Activated CD4-positive, alpha-beta memory T cell treated with anti-CD3 and anti-CD28 coated beads for 36 hours (primary cell): ENCODE measurements around the gene MORF4L1. TPM values are rescaled to one million over a fixed set of nuclear protein-coding genes. Genes with fewer than 3 reads are reported as not detected.
A peak's percentile ranks its signal among the peaks of the same experiment; 100 is the strongest.
"Not testable (repeated sequence)": the region's sequence is repeated elsewhere in the genome, so short reads cannot be mapped to it uniquely, and the experiment has no call there.

ENCODE experiments used
- CTCF ChIA-PET: fragments of 350-600 bp; sonication (Branson Sonifier 250); formaldehyde crosslinking; loops from one replicate; lab custom pipeline; 2021; ENCODE audit warnings: antibody characterized with exemption, inconsistent platforms; lab: Charles Lee
- POLR2A ChIA-PET: fragments of 350-600 bp; sonication (Branson Sonifier 250); formaldehyde crosslinking; loops from one replicate; lab custom pipeline; 2021; ENCODE audit warnings: antibody characterized with exemption; lab: Charles Lee
- DNase-seq: peaks from one replicate; pipeline ENCODE4 v3.0.0-alpha.2; 2020
- H3K27ac Mint-ChIP-seq: one replicate; pipeline ENCODE4 v1.8.0; 2021; ENCODE audit warnings: mixed read lengths
- H3K27me3 Mint-ChIP-seq: one replicate; pipeline ENCODE4 v1.8.0; 2021; ENCODE audit warnings: mixed read lengths
- H3K36me3 Mint-ChIP-seq: one replicate; pipeline ENCODE4 v1.8.0; 2021; ENCODE audit warnings: mixed read lengths
- H3K4me1 Mint-ChIP-seq: one replicate; pipeline ENCODE4 v1.8.0; 2021; ENCODE audit warnings: low read depth, mixed read lengths
- H3K4me3 Mint-ChIP-seq: one replicate; pipeline ENCODE4 v1.8.0; 2021; ENCODE audit warnings: mild to moderate bottlenecking, mixed read lengths
- H3K9me3 Mint-ChIP-seq: one replicate; pipeline ENCODE4 v1.8.0; 2021; ENCODE audit warnings: mixed read lengths
- intact Hi-C: fragments of 100-400 bp; cut with micrococcal nuclease; formaldehyde crosslinking; loops from one replicate; pipeline ENCODE4 v1.15.1; 2023
- total RNA-seq, 2 experiments: library from RNA; stranded (reverse); gene quantifications; one replicate each; pipeline ENCODE4 v1.2.3, GENCODE V29; 2021

The MORF4L1 gene
- total RNA-seq, 2 experiments from 2014 or later, result 262 TPM

DNA sequence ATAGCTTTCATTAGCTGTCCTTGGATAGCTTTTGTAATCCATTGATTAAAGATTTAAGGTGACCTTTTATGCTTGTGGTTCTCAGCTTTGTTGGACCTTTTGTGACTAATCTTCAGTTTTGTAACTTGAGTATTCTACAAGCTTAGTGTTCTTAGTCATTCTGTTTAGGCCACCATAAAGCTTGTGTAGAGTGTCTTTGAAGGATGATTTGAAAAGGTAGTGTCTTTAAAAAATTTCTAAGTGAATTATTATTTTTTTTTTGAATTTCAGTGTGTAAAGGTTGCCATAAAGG lies 7.5 kb downstream of the MORF4L1 start:
- peak overlapping the region; percentile 62 for H3K27ac Mint-ChIP-seq
- peaks cover 81% of the 10 kb centered on the region for H3K4me1 Mint-ChIP-seq
- no peaks in the 10 kb centered on the region for H3K9me3 Mint-ChIP-seq
- no peaks in the 10 kb centered on the region for H3K27me3 Mint-ChIP-seq
- ChIA-PET POLR2A (interaction anchor here (0.6 to 1.2 kb wide), 2 partner anchors 42 to 1179 kb away, joined by 3 read pairs; partner anchors contain the start of gene ZFAND6), CTCF (interaction anchor here (0.6 to 1.2 kb wide), 7 partner anchors 11 to 99 kb away, joined by 3 to 5 read pairs (median 3); no protein-coding TSS in a partner anchor)
- intact Hi-C loops, result no loop called here
- H3K36me3 Mint-ChIP-seq, result peaks cover 35% of the 10 kb centered on the region
- no peak for DNase-seq
- no peak overlapping the region for H3K4me3 Mint-ChIP-seq

- no peak overlapping the region for H3K4me3 Mint-ChIP-seq
- H3K9me3 Mint-ChIP-seq, result no peaks in the 10 kb centered on the region
- peaks cover 37% of the 10 kb centered on the region for H3K36me3 Mint-ChIP-seq
- intact Hi-C loops, result no loop called here
- DNase-seq, result no peak
- ChIA-PET CTCF (interaction anchor here (0.7 to 1.2 kb wide), 5 partner anchors 9 to 21 kb away, joined by 3 to 5 read pairs (median 3); no protein-coding TSS in a partner anchor), POLR2A (no interaction called here)
- peaks cover 81% of the 10 kb centered on the region for H3K4me1 Mint-ChIP-seq
- H3K27ac Mint-ChIP-seq, result no peak overlapping the region
- no peaks in the 10 kb centered on the region for H3K27me3 Mint-ChIP-seq
These were observed 8.1 kb downstream of the MORF4L1 start for GRCh38 chr15:78880813-78881212.

DNA sequence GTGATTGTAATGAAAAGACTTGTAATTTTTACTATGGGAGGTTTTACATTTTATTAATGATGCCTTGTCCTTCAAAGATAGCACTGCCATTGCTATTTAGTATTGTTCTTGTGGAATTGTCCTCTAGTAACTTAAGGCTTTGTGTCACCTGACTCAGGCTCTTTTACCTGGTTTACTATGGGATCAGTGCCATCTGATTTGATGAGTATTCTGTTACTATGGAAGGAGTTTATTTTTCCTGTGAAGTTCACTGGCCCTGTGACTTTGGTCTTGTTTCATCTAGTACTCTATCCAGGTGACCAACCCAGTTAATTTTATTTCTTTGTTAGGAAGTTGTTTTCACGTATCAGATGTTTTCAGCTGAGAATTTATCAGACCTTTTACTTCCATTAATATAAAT lies 9.0 kb downstream of the MORF4L1 start:
- DNase-seq, result no peak
- Mint-ChIP-seq H3K4me3 (no peak overlapping the region), H3K27me3 (no peaks in the 10 kb centered on the region), H3K27ac (no peak overlapping the region), H3K36me3 (peaks cover 43% of the 10 kb centered on the region), H3K4me1 (peaks cover 78% of the 10 kb centered on the region), H3K9me3 (no peaks in the 10 kb centered on the region)
- CTCF ChIA-PET, result no interaction called here
- intact Hi-C loops, result loop anchor here (2.0 kb wide), 1 partner anchor 57 kb away; no protein-coding TSS in a partner anchor
- POLR2A ChIA-PET, result no interaction called here

DNA sequence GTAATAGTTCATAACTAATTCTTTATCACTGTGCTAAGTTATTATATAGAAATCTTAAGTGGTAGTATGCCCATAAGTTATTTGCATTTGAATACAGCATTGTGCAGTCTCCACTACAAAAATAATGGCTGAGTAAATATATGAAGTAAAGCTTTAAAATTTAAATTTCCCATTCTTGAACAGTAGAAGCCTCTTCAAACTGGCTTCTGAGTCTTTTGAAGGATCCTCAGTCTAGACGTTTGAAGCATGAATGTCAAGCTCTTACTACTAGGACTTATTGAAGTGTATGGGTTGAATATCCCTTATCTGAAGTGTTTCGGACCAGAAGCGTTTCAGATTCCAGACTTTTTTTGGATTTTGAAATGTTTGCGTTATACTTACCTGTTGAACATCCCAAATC lies 16.3 kb downstream of the MORF4L1 start:
- Mint-ChIP-seq H3K9me3 (no peaks in the 10 kb centered on the region), H3K36me3 (peaks cover 61% of the 10 kb centered on the region), H3K4me1 (peaks cover 38% of the 10 kb centered on the region), H3K4me3 (no peak overlapping the region), H3K27ac (no peak overlapping the region), H3K27me3 (no peaks in the 10 kb centered on the region)
- intact Hi-C loops, result no loop called here
- no peak for DNase-seq
- ChIA-PET POLR2A (no interaction called here), CTCF (no interaction called here)

GRCh38 chr15:78893538-78893937 lies 20.8 kb downstream of the MORF4L1 start:
- no peak overlapping the region for H3K27ac Mint-ChIP-seq

DNA sequence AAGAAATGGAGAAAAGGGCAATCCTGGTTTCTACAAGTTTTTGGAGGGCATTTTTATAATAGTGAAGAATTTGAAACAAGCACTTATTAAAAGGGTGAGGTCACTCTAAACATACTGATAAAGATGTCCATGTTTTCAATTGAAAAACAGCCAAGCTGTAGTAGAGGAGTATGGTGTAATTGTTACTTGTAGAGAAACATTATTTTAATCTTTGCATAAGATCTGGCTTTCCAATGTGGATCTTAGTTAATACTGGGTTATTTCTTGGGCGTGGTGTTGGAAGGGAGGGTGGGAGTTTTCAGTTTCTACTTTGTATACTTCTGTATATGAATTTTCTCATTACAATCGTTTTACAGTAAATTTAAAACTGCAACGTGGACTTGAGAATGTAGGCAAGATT lies 22.8 kb downstream of the MORF4L1 start:
- intact Hi-C loops, result no loop called here
- Mint-ChIP-seq H3K36me3 (peaks cover 71% of the 10 kb centered on the region), H3K27me3 (no peaks in the 10 kb centered on the region), H3K9me3 (no peaks in the 10 kb centered on the region), H3K4me3 (no peak overlapping the region), H3K4me1 (peaks cover 25% of the 10 kb centered on the region), H3K27ac (no peak overlapping the region)
- ChIA-PET POLR2A (no interaction called here), CTCF (no interaction called here)
- DNase-seq, result no peak

More at GRCh38 chr15:78893538-78893937, 20.8 kb downstream of the MORF4L1 start:
- Mint-ChIP-seq H3K27me3 (no peaks in the 10 kb centered on the region), H3K4me3 (no peak overlapping the region), H3K36me3 (peaks cover 64% of the 10 kb centered on the region), H3K9me3 (no peaks in the 10 kb centered on the region), H3K4me1 (peaks cover 25% of the 10 kb centered on the region)
- DNase-seq, result no peak
- intact Hi-C loops, result no loop called here
- CTCF ChIA-PET, result interaction anchor here (0.7 to 1.4 kb wide), 2 partner anchors 9 to 17 kb away, joined by 3 to 4 read pairs; no protein-coding TSS in a partner anchor
- POLR2A ChIA-PET, result no interaction called here

GRCh38 chr15:78898540-78898939 lies 25.9 kb downstream of the MORF4L1 start:
- POLR2A ChIA-PET, result interaction anchor here (1.7 kb wide), 1 partner anchor 13 kb away, joined by 4 read pairs; no protein-coding TSS in a partner anchor
- no peak overlapping the region for H3K27ac Mint-ChIP-seq
- DNase-seq, result no peak

GRCh38 chr15:78900819-78901533 lies 28.3 kb downstream of the MORF4L1 start:
- H3K27ac Mint-ChIP-seq, DNase-seq, H3K9me3 Mint-ChIP-seq, H3K4me3 Mint-ChIP-seq, H3K27me3 Mint-ChIP-seq, POLR2A ChIA-PET, H3K4me1 Mint-ChIP-seq, intact Hi-C loops: not testable (repeated sequence)
- CTCF ChIA-PET, result interaction anchor here (0.7 to 1.5 kb wide), 2 partner anchors 15 to 284 kb away, joined by 3 to 6 read pairs; no protein-coding TSS in a partner anchor
- H3K36me3 Mint-ChIP-seq, result peaks cover 58% of the 10 kb centered on the region

More at GRCh38 chr15:78898540-78898939, 25.9 kb downstream of the MORF4L1 start:
- CTCF ChIA-PET, result interaction anchor here (0.6 to 2.2 kb wide), 2 partner anchors 10 to 80 kb away, joined by 3 to 8 read pairs; no protein-coding TSS in a partner anchor
- Mint-ChIP-seq H3K9me3 (no peaks in the 10 kb centered on the region), H3K4me1 (peaks cover 10% of the 10 kb centered on the region), H3K36me3 (peaks cover 63% of the 10 kb centered on the region), H3K27me3 (no peaks in the 10 kb centered on the region), H3K4me3 (no peak overlapping the region)
- intact Hi-C loops, result no loop called here

GRCh38 chr15:78902281-78903032 lies 29.8 kb downstream of the MORF4L1 start:
- H3K4me3 Mint-ChIP-seq, intact Hi-C loops, DNase-seq, H3K9me3 Mint-ChIP-seq, H3K4me1 Mint-ChIP-seq, H3K27ac Mint-ChIP-seq, POLR2A ChIA-PET, H3K27me3 Mint-ChIP-seq: not testable (repeated sequence)
- peaks cover 64% of the 10 kb centered on the region for H3K36me3 Mint-ChIP-seq
- CTCF ChIA-PET, result interaction anchor here (1.0 kb wide), 1 partner anchor 104 kb away, joined by 6 read pairs; no protein-coding TSS in a partner anchor

DNA sequence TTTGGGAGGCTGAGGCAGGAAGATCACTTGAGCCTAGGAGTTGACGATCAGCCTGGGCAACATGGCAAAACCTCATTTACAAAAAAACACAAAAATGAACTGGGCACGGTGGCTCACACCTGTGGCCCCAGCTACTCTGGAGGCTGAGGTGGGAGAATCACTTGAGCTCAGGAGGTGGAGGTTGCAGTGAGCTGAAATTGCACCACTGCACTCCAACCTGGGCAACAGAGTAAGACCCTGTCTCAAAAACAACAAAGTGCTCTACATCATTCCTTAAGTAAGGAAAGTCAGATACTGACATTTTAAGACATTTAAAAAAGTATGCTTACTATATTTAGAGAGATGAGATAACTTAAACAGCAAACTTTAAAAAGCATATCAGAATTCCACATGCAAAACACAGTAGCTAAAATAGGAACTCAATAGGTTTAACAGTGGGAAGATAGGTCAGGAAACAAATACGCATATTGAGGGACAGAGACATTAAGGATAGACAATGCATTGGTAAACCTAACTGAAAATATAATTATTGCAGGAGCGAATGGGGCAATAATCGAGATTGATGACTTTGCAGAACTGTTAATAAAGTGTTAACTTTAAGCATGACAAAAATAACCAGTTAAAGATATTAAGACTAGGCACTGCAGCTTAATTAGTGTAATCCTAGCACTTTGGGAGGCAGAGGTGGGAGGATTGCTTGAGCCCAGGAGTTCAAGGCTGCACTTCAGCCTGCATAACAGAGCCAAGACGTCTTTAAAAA lies 32.1 kb downstream of the MORF4L1 start:
- intact Hi-C loops, result no loop called here
- Mint-ChIP-seq H3K9me3 (no peaks in the 10 kb centered on the region), H3K36me3 (peaks cover 52% of the 10 kb centered on the region), H3K4me3 (no peak overlapping the region), H3K4me1 (peaks cover 14% of the 10 kb centered on the region), H3K27ac (no peak overlapping the region), H3K27me3 (no peaks in the 10 kb centered on the region)
- DNase-seq, result no peak
- CTCF ChIA-PET, result interaction anchor here (7.6 kb wide), 1 partner anchor 74 kb away, joined by 74 read pairs; no protein-coding TSS in a partner anchor
- POLR2A ChIA-PET, result interaction anchor here (0.6 to 0.7 kb wide), 2 partner anchors 22 to 395 kb away, joined by 3 to 4 read pairs; no protein-coding TSS in a partner anchor

DNA sequence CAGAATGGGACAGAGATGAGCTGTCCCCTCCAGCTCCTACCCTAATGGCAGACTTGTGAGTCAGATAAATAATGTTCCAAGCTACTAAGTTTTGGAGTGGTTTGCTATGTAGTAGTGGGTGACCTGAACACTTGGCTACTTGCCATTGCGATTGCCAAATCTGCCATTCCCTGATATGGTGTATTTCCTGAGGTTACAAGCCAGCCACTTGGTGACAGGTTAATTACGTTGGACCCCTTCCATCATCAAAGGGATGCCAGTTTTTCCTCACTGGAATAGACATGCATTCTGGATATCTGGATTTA lies 33.6 kb downstream of the MORF4L1 start:
- H3K27ac Mint-ChIP-seq, result no peak overlapping the region
- H3K4me3 Mint-ChIP-seq, result no peak overlapping the region
- peaks cover 23% of the 10 kb centered on the region for H3K4me1 Mint-ChIP-seq
- H3K9me3 Mint-ChIP-seq, result no peaks in the 10 kb centered on the region
- CTCF ChIA-PET, result interaction anchor here (1.6 to 7.6 kb wide), 4 partner anchors 15 to 278 kb away, joined by 5 to 74 read pairs (median 28); no protein-coding TSS in a partner anchor
- peaks cover 55% of the 10 kb centered on the region for H3K36me3 Mint-ChIP-seq
- POLR2A ChIA-PET, result interaction anchor here (1.0 kb wide), 1 partner anchor 14 kb away, joined by 4 read pairs; no protein-coding TSS in a partner anchor
- intact Hi-C loops, result no loop called here
- H3K27me3 Mint-ChIP-seq, result no peaks in the 10 kb centered on the region
- no peak for DNase-seq
